ENCODE measurements around the gene KLHDC9.
A peak's percentile ranks its signal among the peaks of the same experiment; 100 is the strongest.

The KLHDC9 gene

DNA sequence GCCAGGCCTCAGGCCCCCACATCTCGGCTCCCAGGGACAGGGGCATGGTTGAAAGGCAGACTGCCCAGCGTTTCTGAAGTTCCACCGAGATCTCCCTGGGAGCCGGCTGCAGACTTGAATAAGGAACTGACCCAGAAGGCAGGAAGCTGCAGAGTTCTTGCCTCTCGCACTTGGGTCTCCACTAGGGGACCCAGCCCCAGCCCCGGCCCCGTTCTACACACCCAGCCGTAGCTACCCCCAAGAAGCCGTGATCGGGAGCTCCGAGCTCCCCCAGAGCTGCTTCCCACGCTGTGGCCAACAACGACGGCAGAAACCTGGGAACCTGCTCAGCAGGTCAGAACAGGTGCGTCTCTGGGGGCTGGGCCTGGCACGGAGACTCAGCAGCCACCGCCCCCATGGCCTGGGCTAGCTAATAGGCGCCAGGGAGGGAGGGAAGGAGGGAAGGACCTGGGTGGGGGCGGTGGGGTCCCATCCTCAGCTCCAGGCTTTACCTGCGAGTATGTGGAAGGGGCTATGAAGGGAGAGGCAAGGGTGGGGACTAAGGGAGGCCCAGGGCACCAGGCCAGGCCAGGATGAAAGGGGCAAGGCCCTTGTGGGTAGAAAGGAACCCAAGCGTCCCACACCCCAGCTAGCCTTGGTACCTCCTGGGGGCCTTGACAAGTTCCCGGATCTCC is 8.8 kb upstream of the KLHDC9 start, which contains the start of gene NECTIN4:
NECTIN4 (minus strand) TSS at position 308 of the 674 bp plus-strand sequence; CDS start at position 46, 262 bp downstream.
- Histone ChIP-seq H2AK5ac (ENCODE audit: low read length, severe bottlenecking) (no peak within 1 kb of the TSS), H3K14ac (ENCODE audit: low read length in 2 of 2) (no peak within 1 kb of the TSS), H3K27me3 (ENCODE audit: control insufficient read depth in 1 of 2, insufficient read depth in 1 of 2, low read length in 2 of 2) (no peaks in the 10 kb centered on the region), H3K36me3 (ENCODE audit: control insufficient read depth in 1 of 2, insufficient read depth in 2 of 2, low read depth in 1 of 2, low read length in 2 of 2) (no peaks in the 10 kb centered on the region), H3K9me3 (ENCODE audit: control insufficient read depth, low read length) (no peaks in the 10 kb centered on the region), H2AFZ (ENCODE audit: low read depth, low read length) (no peak within 1 kb of the TSS), H2BK120ac (ENCODE audit: low read depth, low read length) (no peak within 1 kb of the TSS), H2BK15ac (ENCODE audit: low read depth, poor library complexity, severe bottlenecking) (no peak within 1 kb of the TSS), H4K91ac (ENCODE audit: low read length) (no peak within 1 kb of the TSS), H2BK5ac (ENCODE audit: low read depth, low read length, poor library complexity, severe bottlenecking) (no peak within 1 kb of the TSS), H2BK12ac (ENCODE audit: low read length in 2 of 2) (no peak within 1 kb of the TSS), H3K4me3 (ENCODE audit: insufficient read depth in 1 of 2, low read depth in 1 of 2, low read length in 2 of 2) (no peak within 1 kb of the TSS), H3K23ac (ENCODE audit: low read length in 2 of 2) (no peak within 1 kb of the TSS), H3K79me1 (replicated peaks; ENCODE audit: low read length, poor library complexity, severe bottlenecking) (no peaks in the 10 kb centered on the region), H4K8ac (ENCODE audit: low read length) (no peak within 1 kb of the TSS), H3K27ac (ENCODE audit: low read length, poor library complexity, severe bottlenecking) (no peak within 1 kb of the TSS), H3K4me2 (ENCODE audit: low read length, poor library complexity, severe bottlenecking) (no peak within 1 kb of the TSS), H3K4me1 (ENCODE audit: control insufficient read depth, insufficient read depth, low read depth, low read length) (peaks cover 19% of the 10 kb centered on the region), H3K4ac (ENCODE audit: low read depth in 1 of 2, low read length in 2 of 2) (no peak within 1 kb of the TSS), H3K9ac (ENCODE audit: low read length) (peak within 1 kb of the TSS; percentile 43), H3K18ac (ENCODE audit: low read depth in 1 of 2, low read length in 2 of 2) (no peak within 1 kb of the TSS)
- no peak for DNase-seq
- 76% methylated on average over 22 of the region's 22 CpGs for WGBS

- H3K4me1 ChIP-seq (ENCODE audit: control insufficient read depth, insufficient read depth, low read depth, low read length), result peaks cover 14% of the 10 kb centered on the region
- H2BK120ac ChIP-seq (ENCODE audit: low read depth, low read length), result no peak overlapping the region
- no peak overlapping the region for H2BK5ac ChIP-seq (ENCODE audit: low read depth, low read length, poor library complexity, severe bottlenecking)
- H3K4ac ChIP-seq (ENCODE audit: low read depth in 1 of 2, low read length in 2 of 2), result no peak overlapping the region
- no peak overlapping the region for H4K8ac ChIP-seq (ENCODE audit: low read length)
- no peak for DNase-seq
- H3K79me1 ChIP-seq (replicated peaks; ENCODE audit: low read length, poor library complexity, severe bottlenecking), result no peaks in the 10 kb centered on the region
- WGBS, result 96% methylated on average over 5 of the region's 5 CpGs
- H3K18ac ChIP-seq (ENCODE audit: low read depth in 1 of 2, low read length in 2 of 2), result no peak overlapping the region
- no peak overlapping the region for H3K27ac ChIP-seq (ENCODE audit: low read length, poor library complexity, severe bottlenecking)
- H3K9me3 ChIP-seq (ENCODE audit: control insufficient read depth, low read length), result no peaks in the 10 kb centered on the region
- no peak overlapping the region for H2BK12ac ChIP-seq (ENCODE audit: low read length in 2 of 2)
- no peaks in the 10 kb centered on the region for H3K27me3 ChIP-seq (ENCODE audit: control insufficient read depth in 1 of 2, insufficient read depth in 1 of 2, low read length in 2 of 2)
- no peak overlapping the region for H3K4me3 ChIP-seq (ENCODE audit: insufficient read depth in 1 of 2, low read depth in 1 of 2, low read length in 2 of 2)
- no peak overlapping the region for H3K14ac ChIP-seq (ENCODE audit: low read length in 2 of 2)
- no peak overlapping the region for H3K9ac ChIP-seq (ENCODE audit: low read length)
- H3K36me3 ChIP-seq (ENCODE audit: control insufficient read depth in 1 of 2, insufficient read depth in 2 of 2, low read depth in 1 of 2, low read length in 2 of 2), result no peaks in the 10 kb centered on the region
- no peak overlapping the region for H4K91ac ChIP-seq (ENCODE audit: low read length)
- H3K4me2 ChIP-seq (ENCODE audit: low read length, poor library complexity, severe bottlenecking), result no peak overlapping the region
- H2AK5ac ChIP-seq (ENCODE audit: low read length, severe bottlenecking), result no peak overlapping the region
- no peak overlapping the region for H2BK15ac ChIP-seq (ENCODE audit: low read depth, poor library complexity, severe bottlenecking)
- H3K23ac ChIP-seq (ENCODE audit: low read length in 2 of 2), result no peak overlapping the region
- no peak overlapping the region for H2AFZ ChIP-seq (ENCODE audit: low read depth, low read length)
Measured at GRCh38 chr1:161089938-161090337, 8.2 kb upstream of the KLHDC9 start.

DNA sequence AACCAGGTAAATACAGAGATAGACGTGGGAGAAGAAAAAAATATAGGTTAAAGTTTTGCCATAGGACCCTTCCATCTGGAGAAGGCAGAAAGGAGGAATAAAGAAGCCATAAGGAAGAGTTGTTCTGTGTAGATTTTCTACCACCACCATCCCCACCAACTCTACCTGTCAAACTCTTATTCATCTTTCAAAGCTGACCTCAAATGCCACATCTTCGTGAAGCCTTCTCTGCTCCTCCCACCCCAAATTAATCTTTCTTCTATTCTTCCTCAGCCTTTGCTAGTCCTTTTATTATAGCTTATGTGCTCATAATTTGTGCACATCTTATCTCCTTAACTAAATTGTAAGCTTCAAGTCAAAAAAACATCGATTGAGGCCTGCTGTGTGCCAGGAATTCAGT is 7.5 kb upstream of the KLHDC9 start:
- no peak overlapping the region for H2AK5ac ChIP-seq (ENCODE audit: low read length, severe bottlenecking)
- no peak overlapping the region for H3K27ac ChIP-seq (ENCODE audit: low read length, poor library complexity, severe bottlenecking)
- no peaks in the 10 kb centered on the region for H3K27me3 ChIP-seq (ENCODE audit: control insufficient read depth in 1 of 2, insufficient read depth in 1 of 2, low read length in 2 of 2)
- H3K9ac ChIP-seq (ENCODE audit: low read length), result no peak overlapping the region
- H3K4me3 ChIP-seq (ENCODE audit: insufficient read depth in 1 of 2, low read depth in 1 of 2, low read length in 2 of 2), result no peak overlapping the region
- H3K18ac ChIP-seq (ENCODE audit: low read depth in 1 of 2, low read length in 2 of 2), result no peak overlapping the region
- H3K14ac ChIP-seq (ENCODE audit: low read length in 2 of 2), result no peak overlapping the region
- no peaks in the 10 kb centered on the region for H3K79me1 ChIP-seq (replicated peaks; ENCODE audit: low read length, poor library complexity, severe bottlenecking)
- no peak overlapping the region for H4K91ac ChIP-seq (ENCODE audit: low read length)
- no peak overlapping the region for H2BK120ac ChIP-seq (ENCODE audit: low read depth, low read length)
- H2BK12ac ChIP-seq (ENCODE audit: low read length in 2 of 2), result no peak overlapping the region
- no peaks in the 10 kb centered on the region for H3K9me3 ChIP-seq (ENCODE audit: control insufficient read depth, low read length)
- H3K23ac ChIP-seq (ENCODE audit: low read length in 2 of 2), result no peak overlapping the region
- WGBS, result 95% methylated on average over 2 of the region's 3 CpGs
- no peak overlapping the region for H2BK5ac ChIP-seq (ENCODE audit: low read depth, low read length, poor library complexity, severe bottlenecking)
- H4K8ac ChIP-seq (ENCODE audit: low read length), result no peak overlapping the region
- H2AFZ ChIP-seq (ENCODE audit: low read depth, low read length), result no peak overlapping the region
- no peak overlapping the region for H3K4ac ChIP-seq (ENCODE audit: low read depth in 1 of 2, low read length in 2 of 2)
- H3K4me1 ChIP-seq (ENCODE audit: control insufficient read depth, insufficient read depth, low read depth, low read length), result peaks cover 8% of the 10 kb centered on the region
- no peak overlapping the region for H2BK15ac ChIP-seq (ENCODE audit: low read depth, poor library complexity, severe bottlenecking)
- no peaks in the 10 kb centered on the region for H3K36me3 ChIP-seq (ENCODE audit: control insufficient read depth in 1 of 2, insufficient read depth in 2 of 2, low read depth in 1 of 2, low read length in 2 of 2)
- H3K4me2 ChIP-seq (ENCODE audit: low read length, poor library complexity, severe bottlenecking), result no peak overlapping the region
- DNase-seq, result no peak

- Histone ChIP-seq H4K91ac (ENCODE audit: low read length) (no peak overlapping the region), H3K4me1 (ENCODE audit: control insufficient read depth, insufficient read depth, low read depth, low read length) (peaks cover 8% of the 10 kb centered on the region), H2AFZ (ENCODE audit: low read depth, low read length) (no peak overlapping the region), H2BK120ac (ENCODE audit: low read depth, low read length) (no peak overlapping the region), H3K36me3 (ENCODE audit: control insufficient read depth in 1 of 2, insufficient read depth in 2 of 2, low read depth in 1 of 2, low read length in 2 of 2) (no peaks in the 10 kb centered on the region), H3K9me3 (ENCODE audit: control insufficient read depth, low read length) (no peaks in the 10 kb centered on the region), H2BK12ac (ENCODE audit: low read length in 2 of 2) (no peak overlapping the region), H3K4ac (ENCODE audit: low read depth in 1 of 2, low read length in 2 of 2) (no peak overlapping the region), H2AK5ac (ENCODE audit: low read length, severe bottlenecking) (no peak overlapping the region), H2BK15ac (ENCODE audit: low read depth, poor library complexity, severe bottlenecking) (no peak overlapping the region), H3K23ac (ENCODE audit: low read length in 2 of 2) (no peak overlapping the region), H3K18ac (ENCODE audit: low read depth in 1 of 2, low read length in 2 of 2) (no peak overlapping the region), H3K4me2 (ENCODE audit: low read length, poor library complexity, severe bottlenecking) (no peak overlapping the region), H3K9ac (ENCODE audit: low read length) (no peak overlapping the region), H3K27ac (ENCODE audit: low read length, poor library complexity, severe bottlenecking) (no peak overlapping the region), H3K27me3 (ENCODE audit: control insufficient read depth in 1 of 2, insufficient read depth in 1 of 2, low read length in 2 of 2) (no peaks in the 10 kb centered on the region), H3K4me3 (ENCODE audit: insufficient read depth in 1 of 2, low read depth in 1 of 2, low read length in 2 of 2) (no peak overlapping the region), H2BK5ac (ENCODE audit: low read depth, low read length, poor library complexity, severe bottlenecking) (no peak overlapping the region), H3K14ac (ENCODE audit: low read length in 2 of 2) (no peak overlapping the region), H3K79me1 (replicated peaks; ENCODE audit: low read length, poor library complexity, severe bottlenecking) (no peaks in the 10 kb centered on the region), H4K8ac (ENCODE audit: low read length) (no peak overlapping the region)
- DNase-seq, result no peak
- WGBS, result 79% methylated on average over 5 of the region's 5 CpGs
Measured at GRCh38 chr1:161091093-161091492, 7.1 kb upstream of the KLHDC9 start.
